SU-DHL-6 (cell line): Measurements from ENCODE around the gene GAB4.

Source experiments
- EZH2phosphoT487 ChIP-seq: fragments of 200-600 bp; sonication (generic), shearing (Covaris generic); conservative IDR thresholded peaks from 2 replicates; pipeline ENCODE4 v1.6.1; 2018; ENCODE audit warnings: mild to moderate bottlenecking, antibody characterized with exemption, low read length, moderate library complexity, mixed read lengths
- TF ChIP-seq, protein P1 (sequence below): fragments of 200-600 bp; sonication (generic); IDR thresholded peaks from one replicate; pipeline ENCODE4 v1.5.1; 2017; ENCODE audit warnings: antibody characterized with exemption, mild to moderate bottlenecking, low read length, moderate library complexity; ENCODE audit not compliant: insufficient read depth, poor library complexity, severe bottlenecking

DNA sequence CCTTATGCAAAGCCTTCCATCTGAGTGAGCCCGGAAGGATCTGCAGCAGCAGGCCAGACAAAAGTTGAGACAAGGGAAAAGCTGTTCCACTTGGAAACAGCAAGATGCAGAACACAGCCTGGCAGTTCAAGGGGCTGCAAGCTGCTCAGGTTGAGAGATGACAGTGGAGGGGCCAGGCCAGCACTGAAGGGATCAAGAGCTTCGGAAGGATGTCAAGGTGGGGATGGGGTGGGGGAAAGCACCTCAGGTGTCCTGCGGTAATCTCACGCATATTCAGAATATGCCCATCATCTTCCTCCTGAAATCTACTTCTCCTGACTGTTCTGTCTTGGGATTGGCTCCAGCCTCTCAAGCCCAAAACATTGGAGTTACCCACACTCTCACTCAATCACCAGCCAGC is 35.7 kb downstream of the GAB4 start:
- TF ChIP-seq, protein P1, sequence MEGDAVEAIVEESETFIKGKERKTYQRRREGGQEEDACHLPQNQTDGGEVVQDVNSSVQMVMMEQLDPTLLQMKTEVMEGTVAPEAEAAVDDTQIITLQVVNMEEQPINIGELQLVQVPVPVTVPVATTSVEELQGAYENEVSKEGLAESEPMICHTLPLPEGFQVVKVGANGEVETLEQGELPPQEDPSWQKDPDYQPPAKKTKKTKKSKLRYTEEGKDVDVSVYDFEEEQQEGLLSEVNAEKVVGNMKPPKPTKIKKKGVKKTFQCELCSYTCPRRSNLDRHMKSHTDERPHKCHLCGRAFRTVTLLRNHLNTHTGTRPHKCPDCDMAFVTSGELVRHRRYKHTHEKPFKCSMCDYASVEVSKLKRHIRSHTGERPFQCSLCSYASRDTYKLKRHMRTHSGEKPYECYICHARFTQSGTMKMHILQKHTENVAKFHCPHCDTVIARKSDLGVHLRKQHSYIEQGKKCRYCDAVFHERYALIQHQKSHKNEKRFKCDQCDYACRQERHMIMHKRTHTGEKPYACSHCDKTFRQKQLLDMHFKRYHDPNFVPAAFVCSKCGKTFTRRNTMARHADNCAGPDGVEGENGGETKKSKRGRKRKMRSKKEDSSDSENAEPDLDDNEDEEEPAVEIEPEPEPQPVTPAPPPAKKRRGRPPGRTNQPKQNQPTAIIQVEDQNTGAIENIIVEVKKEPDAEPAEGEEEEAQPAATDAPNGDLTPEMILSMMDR, result no peak
- no peak for TF ChIP-seq EZH2phosphoT487
